SK-N-MC (cell line): ENCODE results near the gene POU6F2.

Source experiments
- DNase-seq: peaks from one replicate; pipeline ENCODE4 v3.0.0-alpha.2; 2011; ENCODE audit warnings: low read depth, low spot score
- H3K27ac ChIP-seq: fragments of 200-600 bp; sonication (generic); 2 replicates; pipeline ENCODE4 v1.5.1; 2016; ENCODE audit warnings: mixed run types
- H3K36me3 ChIP-seq: fragments of 200-600 bp; sonication (generic); 2 replicates; pipeline ENCODE4 v1.6.1; 2017; ENCODE audit warnings: antibody characterized with exemption, low read length, mixed read lengths; ENCODE audit not compliant: insufficient read depth
- H3K4me3 ChIP-seq: fragments of 200-600 bp; sonication (generic); 2 replicates; pipeline ENCODE4 v1.5.1; 2016
- H3K9ac ChIP-seq: fragments of 200-600 bp; sonication (generic); 2 replicates; pipeline ENCODE4 v1.8.0; 2017; ENCODE audit warnings: mixed run types, mixed read lengths; ENCODE audit not compliant: insufficient read length
- H3K9me3 ChIP-seq: fragments of 200-600 bp; sonication (generic); 2 replicates; pipeline ENCODE4 v1.6.1; 2017; ENCODE audit warnings: low read depth, mild to moderate bottlenecking, antibody characterized with exemption, low read length, moderate library complexity, mixed read lengths
- EZH2 ChIP-seq: fragments of 200-600 bp; sonication (generic); IDR thresholded peaks from one replicate; pipeline ENCODE4 v1.6.1; 2017; ENCODE audit warnings: antibody characterized with exemption
- FOXP2 ChIP-seq: optimal IDR thresholded peaks from 2 replicates; pipeline ENCODE3; 2011; ENCODE audit warnings: mild to moderate bottlenecking, moderate library complexity; ENCODE audit not compliant: insufficient read depth; ENCODE audit errors: extremely low read length, control extremely low read depth
- POLR2AphosphoS5 ChIP-seq: IDR thresholded peaks from 2 replicates; pipeline ENCODE4 v1.6.1; 2012; ENCODE audit warnings: mild to moderate bottlenecking, low read depth, low read length, borderline replicate concordance

Gene POU6F2

GRCh38 chr7:39304668-39305405 is 327.1 kb downstream of the POU6F2 start:
- TF ChIP-seq EZH2, result no peak
- TF ChIP-seq POLR2AphosphoS5, result no peak
- no peak for TF ChIP-seq FOXP2
- no peaks in the 10 kb centered on the region for H3K9me3 ChIP-seq
- DNase-seq, result no peak
- H3K4me3 ChIP-seq, result no peak overlapping the region
- H3K36me3 ChIP-seq, result no peaks in the 10 kb centered on the region
- no peak overlapping the region for H3K9ac ChIP-seq
- H3K27ac ChIP-seq, result no peak overlapping the region

DNA sequence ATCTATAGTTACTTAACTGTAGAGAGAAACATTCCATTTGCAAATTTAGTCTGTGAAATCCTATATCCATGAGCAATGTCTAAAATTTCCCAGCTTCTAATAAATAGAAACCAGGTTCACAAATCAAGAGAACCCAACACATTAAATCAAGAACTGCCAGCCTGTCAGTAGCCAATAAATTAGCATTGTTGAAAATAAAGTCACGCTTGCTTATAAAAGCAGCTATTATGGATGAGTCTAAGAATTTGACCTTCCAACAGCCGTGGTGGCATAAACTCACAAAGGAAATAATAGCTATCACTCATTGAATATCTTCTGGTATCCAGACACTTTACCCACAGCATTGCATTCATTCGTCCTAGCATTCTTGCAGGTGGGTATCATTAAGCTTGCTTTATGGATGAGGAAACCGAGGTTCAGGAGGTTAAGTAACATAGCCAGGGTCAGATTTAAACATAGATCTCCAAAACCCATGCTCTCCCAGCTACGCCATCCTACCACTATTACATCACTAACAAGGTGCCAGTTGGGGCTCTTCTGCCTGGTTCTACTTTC is 328.4 kb downstream of the POU6F2 start:
- Histone ChIP-seq H3K4me3 (no peak overlapping the region), H3K27ac (no peak overlapping the region), H3K9me3 (no peaks in the 10 kb centered on the region), H3K36me3 (no peaks in the 10 kb centered on the region), H3K9ac (no peak overlapping the region)
- DNase-seq, result no peak
- no peak for TF ChIP-seq POLR2AphosphoS5
- no peak for TF ChIP-seq EZH2
- TF ChIP-seq FOXP2, result no peak

- TF ChIP-seq POLR2AphosphoS5 (no peak), EZH2 (no peak), FOXP2 (no peak)
- DNase-seq, result no peak
- no peaks in the 10 kb centered on the region for H3K36me3 ChIP-seq
- H3K9ac ChIP-seq, result no peak overlapping the region
- H3K9me3 ChIP-seq, result no peaks in the 10 kb centered on the region
- H3K4me3 ChIP-seq, result no peak overlapping the region
- no peak overlapping the region for H3K27ac ChIP-seq
Observed at GRCh38 chr7:39310699-39311098, 333.0 kb downstream of the POU6F2 start.

DNA sequence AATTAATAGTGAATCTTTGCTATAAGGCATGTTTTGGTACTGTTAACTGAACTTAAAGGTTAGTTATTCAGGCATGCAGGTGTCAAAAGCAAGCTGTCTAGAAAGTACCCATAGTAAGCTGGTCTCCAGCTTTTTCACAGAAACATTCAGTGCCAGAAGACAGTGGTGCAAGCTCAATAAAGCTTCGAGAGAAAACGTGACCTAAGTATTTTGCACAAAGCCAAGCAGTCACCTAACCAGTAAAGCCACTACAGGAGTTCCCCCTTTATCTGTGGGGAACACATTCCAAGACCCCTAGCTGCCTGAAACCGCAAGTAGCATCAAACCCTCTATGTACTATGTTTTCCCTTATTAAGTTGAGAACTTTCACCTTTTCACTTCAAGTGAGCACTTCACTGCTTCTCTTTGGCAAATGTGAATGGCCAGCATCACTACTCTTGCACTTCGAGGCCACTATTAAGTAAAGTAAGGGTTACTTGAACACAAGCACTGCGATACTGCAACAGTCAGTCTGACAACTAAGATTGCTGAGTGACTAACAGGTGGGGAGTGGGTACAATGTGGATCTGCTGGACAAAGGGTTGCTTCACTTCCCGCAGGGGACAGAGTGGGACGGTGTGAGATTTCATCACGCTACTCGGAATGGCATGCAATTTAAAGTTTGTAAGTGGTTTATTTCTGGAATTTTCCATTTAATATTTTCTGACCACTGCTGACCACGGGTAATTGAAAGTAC is 334.7 kb downstream of the POU6F2 start:
- H3K9ac ChIP-seq, result no peak overlapping the region
- TF ChIP-seq POLR2AphosphoS5, result no peak
- TF ChIP-seq FOXP2, result no peak
- TF ChIP-seq EZH2, result no peak
- H3K9me3 ChIP-seq, result no peaks in the 10 kb centered on the region
- H3K27ac ChIP-seq, result no peak overlapping the region
- H3K4me3 ChIP-seq, result no peak overlapping the region
- no peaks in the 10 kb centered on the region for H3K36me3 ChIP-seq
- DNase-seq, result no peak

DNA sequence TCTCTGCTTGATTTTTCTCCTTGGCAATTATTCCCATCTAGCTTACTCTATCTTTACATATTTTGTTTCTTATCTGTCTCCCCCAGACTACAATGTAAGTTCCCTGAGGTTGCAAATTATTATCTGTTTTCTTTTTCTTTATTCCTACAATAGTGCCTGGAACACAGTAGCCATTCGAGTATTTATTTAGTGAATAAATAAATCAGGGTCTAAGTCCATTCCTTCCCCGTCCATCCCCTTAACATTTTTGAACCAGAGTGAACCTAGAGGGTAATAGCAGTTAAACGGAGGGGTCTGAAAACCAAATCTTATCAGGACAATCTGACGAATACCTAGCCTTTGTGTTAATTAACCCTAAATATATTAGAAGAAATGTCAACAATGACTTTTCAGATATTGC is 335.7 kb downstream of the POU6F2 start:
- H3K4me3 ChIP-seq, result no peak overlapping the region
- no peak overlapping the region for H3K27ac ChIP-seq
- H3K9ac ChIP-seq, result no peak overlapping the region
- TF ChIP-seq POLR2AphosphoS5, result no peak
- TF ChIP-seq EZH2, result no peak
- H3K9me3 ChIP-seq, result no peaks in the 10 kb centered on the region
- no peaks in the 10 kb centered on the region for H3K36me3 ChIP-seq
- DNase-seq, result no peak

GRCh38 chr7:39313974-39314373 is 336.3 kb downstream of the POU6F2 start:
- H3K27ac ChIP-seq, result no peak overlapping the region
- no peak overlapping the region for H3K4me3 ChIP-seq
- no peaks in the 10 kb centered on the region for H3K9me3 ChIP-seq
- H3K9ac ChIP-seq, result no peak overlapping the region
- TF ChIP-seq FOXP2 (no peak), EZH2 (no peak), POLR2AphosphoS5 (no peak)
- DNase-seq, result no peak
- H3K36me3 ChIP-seq, result no peaks in the 10 kb centered on the region

- Histone ChIP-seq H3K9ac (no peak overlapping the region), H3K9me3 (no peaks in the 10 kb centered on the region), H3K27ac (no peak overlapping the region), H3K36me3 (no peaks in the 10 kb centered on the region), H3K4me3 (no peak overlapping the region)
- DNase-seq, result no peak
- TF ChIP-seq EZH2, result no peak
- no peak for TF ChIP-seq POLR2AphosphoS5
- TF ChIP-seq FOXP2, result no peak
Observed at GRCh38 chr7:39317107-39317506, 339.4 kb downstream of the POU6F2 start.

- H3K9me3 ChIP-seq, result no peaks in the 10 kb centered on the region
- no peak for TF ChIP-seq EZH2
- no peak for TF ChIP-seq FOXP2
- no peak for TF ChIP-seq POLR2AphosphoS5
- H3K36me3 ChIP-seq, result no peaks in the 10 kb centered on the region
- H3K27ac ChIP-seq, result no peak overlapping the region
- no peak overlapping the region for H3K4me3 ChIP-seq
- no peak overlapping the region for H3K9ac ChIP-seq
- no peak for DNase-seq
Observed at GRCh38 chr7:39317896-39318295, 340.2 kb downstream of the POU6F2 start.

DNA sequence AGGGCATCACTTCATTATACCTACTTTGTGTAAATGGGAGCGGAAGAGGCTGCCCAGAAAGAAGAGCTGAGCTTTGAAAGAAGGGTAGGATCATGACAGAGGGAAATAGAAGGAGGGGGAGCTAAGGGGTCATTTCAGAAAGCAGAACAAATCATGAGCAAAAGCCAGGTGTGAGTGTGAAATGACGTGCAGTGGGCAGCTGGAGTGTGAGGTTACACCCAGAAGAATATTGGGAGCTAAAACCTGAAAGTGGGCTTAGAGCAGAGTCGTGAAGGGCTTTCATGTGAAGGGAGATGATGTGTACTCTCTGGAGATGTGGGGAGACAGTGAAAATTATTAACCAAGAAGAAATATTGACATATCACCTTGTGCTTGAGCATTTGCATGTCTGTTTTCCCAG is 343.5 kb downstream of the POU6F2 start:
- H3K27ac ChIP-seq, result no peak overlapping the region
- TF ChIP-seq POLR2AphosphoS5 (no peak), EZH2 (no peak), FOXP2 (no peak)

More for the DNA sequence above, 343.5 kb downstream of the POU6F2 start:
- Histone ChIP-seq H3K9me3 (no peaks in the 10 kb centered on the region), H3K4me3 (no peak overlapping the region), H3K9ac (no peak overlapping the region), H3K36me3 (no peaks in the 10 kb centered on the region)
- DNase-seq, result no peak
